Measurements from ENCODE around the gene MEGF6. TPM values are rescaled to one million over a fixed set of nuclear protein-coding genes. Genes with fewer than 3 reads are reported as not detected.

MEGF6 gene
- total and polyA plus RNA-seq, 2 donors (not counting 1 experiment from before 2014, with no cell fraction given), result 43.2 to 77.3 TPM

DNA sequence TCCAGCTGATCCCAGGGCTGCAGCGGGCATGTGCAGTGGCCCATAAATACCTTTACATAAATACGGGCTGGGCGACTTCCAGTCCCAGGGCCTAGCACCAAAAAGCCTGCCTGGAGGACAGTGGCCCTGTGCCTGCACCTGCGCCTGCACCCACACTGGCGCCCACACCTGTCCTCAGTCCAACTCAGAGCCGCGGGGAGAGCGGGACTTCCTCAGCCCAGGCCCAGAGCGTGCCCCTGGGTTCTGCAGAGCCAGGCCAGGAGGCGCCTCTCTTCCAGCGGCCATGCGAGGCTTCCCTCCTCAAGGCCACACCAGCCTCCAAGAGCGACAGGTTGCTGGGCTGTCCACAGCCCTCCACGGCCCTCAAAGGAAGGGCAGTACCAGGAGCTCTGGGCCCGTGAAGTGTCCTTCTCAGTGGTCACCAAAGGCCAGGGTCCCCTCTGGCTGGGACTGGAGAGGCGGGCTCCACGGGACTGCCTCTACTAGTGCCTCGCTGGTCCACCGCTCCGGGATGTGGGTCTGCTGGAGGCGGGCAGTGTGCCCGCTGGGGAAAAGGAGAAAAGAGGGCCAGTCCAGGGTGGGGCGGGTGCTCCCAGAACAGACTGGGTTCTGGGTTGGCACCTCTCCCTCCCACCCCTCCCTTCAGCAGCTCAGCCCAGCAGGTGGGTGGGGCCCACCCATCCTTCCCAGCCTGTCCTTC is 121.1 kb downstream of the MEGF6 start:
- WGBS (ENCODE audit: insufficient coverage), result 97% methylated on average over 14 of the region's 23 CpGs
- no peak overlapping the region for H2AFZ ChIP-seq (ENCODE audit: insufficient read depth, low read depth, low read length, poor library complexity, severe bottlenecking)
- TF ChIP-seq EZH2 (IDR thresholded peaks at IDR 0.05; ENCODE audit: borderline replicate concordance, insufficient read depth, low read depth, low read length, poor library complexity, severe bottlenecking), result no peak
- no peak for DNase-seq
- Mint-ChIP-seq H3K4me3 (no peak overlapping the region), H3K27me3 (no peaks in the 10 kb centered on the region), H3K4me1 (peaks cover 6% of the 10 kb centered on the region), H3K9me3 (ENCODE audit: insufficient read depth) (peaks cover 14% of the 10 kb centered on the region), H3K27ac (no peak overlapping the region)
- no peaks in the 10 kb centered on the region for H3K36me3 ChIP-seq (replicated peaks in 1 of 2; ENCODE audit: control extremely low read depth in 1 of 2, control insufficient read depth in 1 of 2, extremely low read depth in 1 of 2, insufficient read depth in 2 of 2, low read length in 1 of 2)
- no peaks in the 10 kb centered on the region for H3K27me3 ChIP-seq (replicated peaks in 1 of 4; ENCODE audit: control extremely low read depth in 1 of 4, control insufficient read depth in 3 of 4, insufficient read depth in 4 of 4, low read length in 3 of 4)
- intact Hi-C loops (cut with micrococcal nuclease), result loop anchor here (2.0 kb wide), 1 partner anchor 37 kb away; no protein-coding TSS in a partner anchor
- no peak overlapping the region for H3K4me2 ChIP-seq (replicated peaks; ENCODE audit: low read depth, low read length, poor library complexity, severe bottlenecking)
- peaks cover 9% of the 10 kb centered on the region for H4K20me1 ChIP-seq (ENCODE audit: control insufficient read depth, insufficient read depth, low read length, poor library complexity, severe bottlenecking)
- no peak overlapping the region for H3K27ac ChIP-seq (ENCODE audit: low read length in 2 of 2)
- peaks cover 0 to 7% of the 10 kb centered on the region in 2 donors for H3K4me1 ChIP-seq (ENCODE audit: control insufficient read depth in 2 of 2, insufficient read depth in 2 of 2, low read length in 2 of 2)
- H3K4me3 ChIP-seq (ENCODE audit: control extremely low read depth in 1 of 5, extremely low read depth in 1 of 5, insufficient read depth in 1 of 5, low read depth in 2 of 5, low read length in 4 of 5), result no peak overlapping the region
- H3K79me2 ChIP-seq (ENCODE audit: control insufficient read depth, insufficient read depth, low read length), result no peaks in the 10 kb centered on the region
- ChIA-PET CTCF (interaction anchor here (1.0 to 6.7 kb wide), 11 partner anchors 10 to 237 kb away, joined by 3 to 69 read pairs (median 4); no protein-coding TSS in a partner anchor), POLR2A (interaction anchor here (0.6 kb wide), 1 partner anchor 36 kb away, joined by 5 read pairs; no protein-coding TSS in a partner anchor)
- no peak overlapping the region for H3K9ac ChIP-seq (ENCODE audit: low read length)
- no peak for ATAC-seq (ENCODE audit: low read depth)
- peaks cover 0 to 14% (median 5%) of the 10 kb centered on the region in 3 donors for H3K9me3 ChIP-seq (ENCODE audit: control extremely low read depth in 1 of 3, control insufficient read depth in 2 of 3, insufficient read depth in 1 of 3, low read length in 2 of 3)

DNA sequence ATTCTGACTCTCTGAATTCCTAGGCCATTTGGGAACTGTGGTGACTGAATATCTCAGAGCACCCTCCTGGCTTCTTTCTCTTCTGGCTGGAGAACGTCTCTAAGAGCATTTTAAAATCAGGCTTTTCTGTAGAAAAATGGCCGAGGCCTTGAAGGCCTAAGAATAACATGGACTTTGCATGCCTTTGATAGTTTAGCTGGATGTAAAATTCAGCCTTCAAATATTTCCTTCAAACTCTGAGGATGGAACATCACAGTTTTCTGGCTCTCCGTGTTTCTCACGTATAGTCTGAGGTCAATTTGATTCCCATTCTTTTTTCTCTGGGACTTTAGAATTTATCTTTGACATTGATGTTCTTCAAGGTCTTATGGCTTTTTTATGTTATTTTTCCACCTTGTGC is 122.9 kb downstream of the MEGF6 start:
- DNase-seq, result no peak
- no peaks in the 10 kb centered on the region for H3K79me2 ChIP-seq (ENCODE audit: control insufficient read depth, insufficient read depth, low read length)
- peaks cover 9% of the 10 kb centered on the region for H4K20me1 ChIP-seq (ENCODE audit: control insufficient read depth, insufficient read depth, low read length, poor library complexity, severe bottlenecking)
- no peak for ATAC-seq (ENCODE audit: low read depth)
- POLR2A ChIA-PET, result no interaction called here
- peaks cover 3% of the 10 kb centered on the region for H3K27me3 Mint-ChIP-seq
- peaks cover 0 to 7% of the 10 kb centered on the region in 2 donors for H3K4me1 ChIP-seq (ENCODE audit: control insufficient read depth in 2 of 2, insufficient read depth in 2 of 2, low read length in 2 of 2)
- no peak overlapping the region for H3K4me3 ChIP-seq (ENCODE audit: control extremely low read depth in 1 of 5, extremely low read depth in 1 of 5, insufficient read depth in 1 of 5, low read depth in 2 of 5, low read length in 4 of 5)
- intact Hi-C loops (cut with micrococcal nuclease), result no loop called here
- no peak overlapping the region for H3K4me3 Mint-ChIP-seq
- H3K4me2 ChIP-seq (replicated peaks; ENCODE audit: low read depth, low read length, poor library complexity, severe bottlenecking), result no peak overlapping the region
- peaks cover 14% of the 10 kb centered on the region for H3K9me3 Mint-ChIP-seq (ENCODE audit: insufficient read depth)
- TF ChIP-seq CTCF (IDR thresholded peaks at IDR 0.05), result no peak
- no peak for TF ChIP-seq EZH2 (IDR thresholded peaks at IDR 0.05; ENCODE audit: borderline replicate concordance, insufficient read depth, low read depth, low read length, poor library complexity, severe bottlenecking)
- no peak overlapping the region for H3K27ac ChIP-seq (ENCODE audit: low read length in 2 of 2)
- H3K27me3 ChIP-seq (replicated peaks in 1 of 4; ENCODE audit: control extremely low read depth in 1 of 4, control insufficient read depth in 3 of 4, insufficient read depth in 4 of 4, low read length in 3 of 4), result no peaks in the 10 kb centered on the region
- peaks cover 6% of the 10 kb centered on the region for H3K4me1 Mint-ChIP-seq
- WGBS (ENCODE audit: insufficient coverage), result 100% methylated on average over 2 of the region's 4 CpGs
- no peak overlapping the region for H2AFZ ChIP-seq (ENCODE audit: insufficient read depth, low read depth, low read length, poor library complexity, severe bottlenecking)
- no peak overlapping the region for H3K27ac Mint-ChIP-seq
- peaks cover 0 to 14% (median 5%) of the 10 kb centered on the region in 3 donors for H3K9me3 ChIP-seq (ENCODE audit: control extremely low read depth in 1 of 3, control insufficient read depth in 2 of 3, insufficient read depth in 1 of 3, low read length in 2 of 3)
- CTCF ChIA-PET, result interaction anchor here (1.5 to 6.7 kb wide), 4 partner anchors 25 to 132 kb away, joined by 3 to 69 read pairs (median 4); no protein-coding TSS in a partner anchor
- no peak overlapping the region for H3K9ac ChIP-seq (ENCODE audit: low read length)
- no peaks in the 10 kb centered on the region for H3K36me3 ChIP-seq (replicated peaks in 1 of 2; ENCODE audit: control extremely low read depth in 1 of 2, control insufficient read depth in 1 of 2, extremely low read depth in 1 of 2, insufficient read depth in 2 of 2, low read length in 1 of 2)
